HG03575 (cell line): ENCODE measurements around the gene C12orf60.

Source experiments
- ATAC-seq: cut with Tn5 transposase; IDR thresholded peaks from one replicate; pipeline ENCODE4 v1.9.1; 2021; ENCODE audit not compliant: unreplicated experiment, insufficient number of reproducible peaks, low FRiP score; ENCODE audit errors: extremely low read depth

C12orf60 gene

DNA sequence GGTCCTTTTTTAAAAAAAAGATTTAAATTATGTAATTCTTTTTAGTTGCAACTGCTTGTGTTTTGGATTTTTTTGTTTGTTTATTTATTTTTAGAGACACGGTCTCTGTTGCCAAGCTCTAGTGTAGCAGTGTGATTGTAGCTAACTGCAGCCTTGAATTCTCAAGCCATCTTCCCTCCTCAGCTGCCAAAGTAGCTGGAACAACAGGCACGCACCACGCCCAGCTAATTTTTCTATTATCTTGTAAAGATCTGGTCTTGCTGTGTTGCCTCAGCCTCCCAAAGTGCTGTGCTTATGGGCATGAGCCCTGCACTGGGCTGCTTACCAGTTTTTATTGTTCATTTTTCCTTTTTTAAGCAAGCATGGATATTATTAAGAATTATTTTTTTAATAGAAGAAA lies 50.5 kb downstream of the C12orf60 start:
- no peak for ATAC-seq

- ATAC-seq, result no peak
Measured at GRCh38 chr12:14854586-14855183, 51.2 kb downstream of the C12orf60 start.

- ATAC-seq, result no peak
Measured at GRCh38 chr12:14858513-14858912, 55.0 kb downstream of the C12orf60 start.

GRCh38 chr12:14860490-14860889 lies 57.0 kb downstream of the C12orf60 start:
- ATAC-seq, result no peak

DNA sequence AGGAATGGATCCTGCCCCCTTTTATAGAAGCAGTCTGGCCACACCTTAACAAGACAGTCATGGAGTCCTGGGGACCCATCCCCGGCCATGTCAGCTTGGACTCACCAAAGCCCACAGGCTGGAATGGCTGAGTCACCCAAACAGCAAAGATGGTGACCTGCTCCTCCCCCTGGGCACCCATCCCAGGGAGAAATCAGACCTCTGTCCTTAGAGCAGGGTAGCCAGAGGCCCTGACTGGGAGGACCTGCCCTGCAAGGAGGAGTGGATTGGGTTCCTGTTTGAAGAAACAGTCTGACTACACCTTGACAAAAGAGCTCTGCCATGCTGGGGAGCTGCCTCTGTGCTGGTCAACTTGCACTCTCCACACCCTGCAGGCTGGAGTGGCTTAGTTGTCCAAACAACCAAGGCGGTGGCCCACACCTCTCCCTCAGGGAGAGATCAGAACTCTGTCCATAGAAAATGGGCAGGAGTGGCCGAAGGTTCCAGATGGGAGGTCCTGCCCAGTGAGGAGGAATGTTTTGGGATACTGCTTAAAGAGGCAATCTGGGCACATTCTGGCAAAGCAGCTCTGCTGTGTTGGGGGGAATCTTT lies 65.5 kb downstream of the C12orf60 start:
- no peak for ATAC-seq

- no peak for ATAC-seq
Measured at GRCh38 chr12:14871247-14871646, 67.8 kb downstream of the C12orf60 start.

GRCh38 chr12:14871886-14872285 lies 68.4 kb downstream of the C12orf60 start:
- ATAC-seq, result no peak

- no peak for ATAC-seq
Measured at GRCh38 chr12:14873440-14874185, 70.1 kb downstream of the C12orf60 start.
